A673 (cell line): ENCODE measurements around the gene VPS11. TPM values are rescaled to one million over a fixed set of nuclear protein-coding genes. Genes with fewer than 3 reads are reported as not detected.
"Not testable (repeated sequence)": the region's sequence is repeated elsewhere in the genome, so short reads cannot be mapped to it uniquely, and the experiment has no call there.

Experiments used
- BruUV-seq: library from RNA; stranded (reverse); fragments of 400-500 nt; replicated peaks from 2 replicates; lab custom pipeline; 2021; lab: Mats Ljungman, UMichigan
- CTCF ChIA-PET: fragments of 300-600 bp; sonication (Branson Sonifier 250); formaldehyde crosslinking; loops from one replicate; lab custom pipeline; 2022; ENCODE audit warnings: antibody characterized with exemption; lab: Charles Lee
- POLR2A ChIA-PET: fragments of 300-600 bp; sonication (Branson Sonifier 250); formaldehyde crosslinking; loops from one replicate; lab custom pipeline; 2022; ENCODE audit warnings: antibody characterized with exemption; ENCODE audit not compliant: low non-redundant PET; lab: Charles Lee
- DNase-seq: peaks from one replicate; pipeline ENCODE4 v3.0.0-alpha.2; 2015; ENCODE audit warnings: low spot score
- H3K27ac ChIP-seq: fragments of 200-600 bp; sonication (generic); 2 replicates; pipeline ENCODE4 v1.5.1; 2016; ENCODE audit warnings: mixed run types, low read depth, mild to moderate bottlenecking, mixed read lengths, antibody characterized with exemption, low read length; ENCODE audit not compliant: poor library complexity, severe bottlenecking
- H3K27me3 ChIP-seq: fragments of 200-600 bp; sonication (generic); replicated peaks from 2 replicates; pipeline ENCODE4 v1.6.1; 2017; ENCODE audit warnings: mixed run types, low read depth, mild to moderate bottlenecking, mixed read lengths, antibody characterized with exemption, low read length; ENCODE audit not compliant: insufficient read depth, poor library complexity
- H3K36me3 ChIP-seq: fragments of 200-600 bp; sonication (generic); 2 replicates; pipeline ENCODE4 v1.6.1; 2016; ENCODE audit warnings: mixed run types, mild to moderate bottlenecking, mixed read lengths, antibody characterized with exemption, low read length; ENCODE audit not compliant: insufficient read depth, poor library complexity, severe bottlenecking
- H3K4me1 ChIP-seq: fragments of 200-600 bp; sonication (generic); 2 replicates; pipeline ENCODE4 v1.6.1; 2017; ENCODE audit warnings: mixed run types, mild to moderate bottlenecking, mixed read lengths, antibody characterized with exemption, low read length; ENCODE audit not compliant: insufficient read depth, poor library complexity, severe bottlenecking
- H3K4me3 ChIP-seq: fragments of 200-600 bp; sonication (generic); 2 replicates; pipeline ENCODE4 v1.5.1; 2016; ENCODE audit warnings: low read depth, mixed run types, mild to moderate bottlenecking, mixed read lengths, low read length; ENCODE audit not compliant: poor library complexity, severe bottlenecking
- H3K9me3 ChIP-seq: fragments of 200-600 bp; sonication (generic); 2 replicates; pipeline ENCODE4 v1.6.1; 2016; ENCODE audit warnings: mixed run types, low read depth, mild to moderate bottlenecking, mixed read lengths, antibody characterized with exemption, low read length; ENCODE audit not compliant: poor library complexity, severe bottlenecking
- CTCF ChIP-seq: fragments of 300-800, 200-600 bp; sonication (generic); conservative IDR thresholded peaks from 2 replicates; pipeline ENCODE4 v1.5.1; 2017; ENCODE audit warnings: low read depth, mild to moderate bottlenecking, antibody characterized with exemption, low read length, moderate library complexity, mixed read lengths
- EZH2 ChIP-seq: fragments of 200-600 bp; sonication (generic); IDR thresholded peaks from 2 replicates; pipeline ENCODE4 v1.6.1; 2017; ENCODE audit warnings: borderline replicate concordance, low read depth, mild to moderate bottlenecking, mixed read lengths, antibody characterized with exemption, low read length; ENCODE audit not compliant: poor library complexity, severe bottlenecking
- intact Hi-C: fragments of 100-400 bp; cut with micrococcal nuclease; formaldehyde crosslinking; loops from one replicate; pipeline ENCODE4 v1.10.0; 2022; ENCODE audit not compliant: unreplicated experiment
- total RNA-seq: library from RNA; stranded (reverse); gene quantifications from 2 replicates; pipeline ENCODE4 v1.2.3, GENCODE V29; 2021

The VPS11 gene
- total RNA-seq, 1 experiment from 2014 or later: 26.7 TPM

DNA sequence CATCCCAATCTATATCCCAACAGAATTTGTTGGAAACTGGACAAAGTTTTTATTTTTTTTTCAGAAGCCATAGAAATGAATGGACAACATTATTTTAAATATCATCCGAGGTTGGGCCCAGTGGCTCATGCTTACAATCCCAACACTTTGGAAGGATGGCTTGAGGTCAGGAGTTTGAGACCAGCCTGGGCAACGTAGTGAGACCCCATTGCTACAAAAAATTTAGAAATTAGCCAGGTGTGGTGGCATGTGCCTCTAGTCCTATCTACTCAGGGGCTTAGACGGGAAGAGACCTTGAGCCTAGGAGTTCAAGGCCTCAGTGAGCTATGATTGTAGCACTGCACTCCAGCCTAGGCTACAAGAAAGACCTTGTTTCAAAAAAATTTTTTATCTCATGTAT, 32.8 kb upstream of the VPS11 start:
- Histone ChIP-seq H3K9me3 (no peaks in the 10 kb centered on the region), H3K27ac (no peak overlapping the region), H3K27me3 (no peaks in the 10 kb centered on the region), H3K4me3 (no peak overlapping the region), H3K36me3 (no peaks in the 10 kb centered on the region), H3K4me1 (peaks cover 3% of the 10 kb centered on the region)
- intact Hi-C loops: no loop called here
- no peak for TF ChIP-seq EZH2
- no peak for TF ChIP-seq CTCF
- CTCF ChIA-PET: interaction anchor here (0.5 kb wide), 1 partner anchor 373 kb away, joined by 3 read pairs; no protein-coding TSS in a partner anchor
- no peak for DNase-seq
- no TSS peak for BruUV-seq
- POLR2A ChIA-PET: no interaction called here

DNA sequence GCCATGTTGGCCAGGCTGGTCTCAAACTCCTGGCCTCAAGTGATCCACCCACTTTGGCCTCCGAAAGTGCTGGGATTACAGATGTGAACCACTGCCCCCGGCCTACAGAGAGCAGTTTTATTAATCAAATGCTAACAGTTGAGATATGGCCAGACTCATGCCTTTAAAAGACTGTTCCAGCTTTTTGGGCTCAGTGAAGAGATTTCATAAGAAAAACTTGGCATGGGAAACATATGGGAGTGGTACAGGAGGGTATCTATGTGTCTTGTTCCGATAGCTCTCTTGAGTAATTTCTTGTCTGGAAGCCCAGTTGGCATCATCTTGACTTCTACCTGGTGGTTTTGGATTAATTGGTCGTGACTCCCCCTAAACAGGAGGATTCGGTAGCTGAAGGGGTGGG, 28.7 kb upstream of the VPS11 start:
- no peaks in the 10 kb centered on the region for H3K9me3 ChIP-seq
- no peaks in the 10 kb centered on the region for H3K36me3 ChIP-seq
- BruUV-seq: no TSS peak
- no peak for TF ChIP-seq CTCF
- TF ChIP-seq EZH2: no peak
- no peaks in the 10 kb centered on the region for H3K4me1 ChIP-seq
- H3K27ac ChIP-seq: no peak overlapping the region
- intact Hi-C loops: no loop called here
- ChIA-PET CTCF (no interaction called here), POLR2A (interaction anchor here (0.7 kb wide), 1 partner anchor 20 kb away, joined by 3 read pairs; the partner anchor contains the start of gene TRAPPC4)
- no peaks in the 10 kb centered on the region for H3K27me3 ChIP-seq
- no peak for DNase-seq
- no peak overlapping the region for H3K4me3 ChIP-seq

- H3K36me3 ChIP-seq, H3K27ac ChIP-seq, CTCF ChIA-PET, H3K27me3 ChIP-seq, BruUV-seq, POLR2A ChIA-PET, H3K4me1 ChIP-seq, H3K9me3 ChIP-seq, intact Hi-C loops, H3K4me3 ChIP-seq, DNase-seq: not testable (repeated sequence)
Observed at GRCh38 chr11:119039471-119039870, 28.1 kb upstream of the VPS11 start.

DNA sequence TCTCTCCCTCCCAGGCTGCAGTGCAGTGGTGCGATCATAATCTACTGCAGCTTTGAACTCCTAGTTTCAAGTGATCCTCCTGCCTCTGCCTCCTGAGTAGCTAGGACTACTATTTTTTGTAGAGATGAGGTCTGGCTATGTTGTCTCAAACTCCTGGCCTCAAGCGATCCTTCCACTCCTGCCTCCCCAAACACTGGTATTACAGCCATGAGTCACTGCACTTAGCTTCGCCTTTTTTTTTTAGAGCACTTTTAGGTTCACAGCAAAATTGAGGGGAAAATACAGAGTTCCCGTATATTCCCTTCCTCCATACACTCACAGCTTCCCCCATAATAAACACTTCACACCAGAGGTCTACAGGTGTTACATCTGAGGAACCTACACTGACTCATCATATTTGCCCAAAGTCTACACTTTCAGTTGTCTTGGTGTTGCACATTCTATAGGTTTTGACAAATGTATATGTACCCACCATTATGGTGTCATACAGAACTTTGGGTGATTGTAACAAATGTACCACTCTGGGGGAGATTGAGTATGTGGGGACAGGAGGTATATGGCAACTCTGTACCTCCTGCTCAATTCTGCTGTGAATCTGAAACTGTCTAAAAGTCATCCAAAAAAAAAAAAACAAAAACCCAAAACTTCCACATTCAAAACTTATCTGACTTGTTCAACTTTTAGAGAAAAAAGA, 25.6 kb upstream of the VPS11 start:
- ChIA-PET CTCF (no interaction called here), POLR2A (no interaction called here)
- BruUV-seq: no TSS peak
- Histone ChIP-seq H3K4me3 (no peak overlapping the region), H3K27me3 (no peaks in the 10 kb centered on the region), H3K9me3 (no peaks in the 10 kb centered on the region), H3K27ac (no peak overlapping the region), H3K4me1 (no peaks in the 10 kb centered on the region), H3K36me3 (peaks cover 22% of the 10 kb centered on the region)
- intact Hi-C loops: no loop called here
- TF ChIP-seq EZH2: no peak
- no peak for TF ChIP-seq CTCF
- DNase-seq: no peak
